Osteoblast (primary cell): ENCODE measurements around the gene BTBD3. TPM values are rescaled to one million over a fixed set of nuclear protein-coding genes. Genes with fewer than 3 reads are reported as not detected.
A peak's percentile ranks its signal among the peaks of the same experiment; 100 is the strongest.

ENCODE experiments used
- DNase-seq: peaks from one replicate; pipeline ENCODE4 v3.0.0; 2011; ENCODE audit warnings: low spot score, mixed read lengths; ENCODE audit not compliant: insufficient read length; ENCODE audit errors: missing footprints
- H2AFZ ChIP-seq: 2 replicates; pipeline ENCODE4 v1.6.0; 2011; ENCODE audit warnings: mild to moderate bottlenecking, low read length
- H3K27ac ChIP-seq: 2 replicates; pipeline ENCODE4 v1.5.1; 2011; ENCODE audit warnings: mild to moderate bottlenecking, low read depth, low read length, moderate library complexity
- H3K27me3 ChIP-seq: 2 replicates; pipeline ENCODE4 v1.6.0; 2012; ENCODE audit warnings: mild to moderate bottlenecking, control low read depth, inconsistent platforms, low read length, moderate library complexity; ENCODE audit not compliant: insufficient read depth
- H3K36me3 ChIP-seq: 2 replicates; pipeline ENCODE4 v1.5.1; 2011; ENCODE audit warnings: mild to moderate bottlenecking, low read length, control low read depth, moderate library complexity; ENCODE audit not compliant: insufficient read depth
- H3K4me1 ChIP-seq: 2 replicates; pipeline ENCODE4 v1.5.1; 2011; ENCODE audit warnings: mild to moderate bottlenecking, low read length, control low read depth, moderate library complexity; ENCODE audit not compliant: insufficient read depth
- H3K4me2 ChIP-seq: 2 replicates; pipeline ENCODE4 v1.6.0; 2011; ENCODE audit warnings: mild to moderate bottlenecking, low read length; ENCODE audit not compliant: insufficient read depth
- H3K4me3 ChIP-seq: fragments of 200-600 bp; sonication (generic); 3 replicates; pipeline ENCODE4 v1.5.1; 2012; ENCODE audit warnings: mild to moderate bottlenecking, low read length, inconsistent platforms; ENCODE audit not compliant: insufficient read depth
- H3K79me2 ChIP-seq: 2 replicates; pipeline ENCODE4 v1.6.0; 2012; ENCODE audit warnings: mild to moderate bottlenecking, low read length, control low read depth, inconsistent platforms; ENCODE audit not compliant: insufficient read depth
- H3K9me3 ChIP-seq: 2 replicates; pipeline ENCODE4 v1.5.1; 2011; ENCODE audit warnings: low read depth, low read length, control low read depth
- H4K20me1 ChIP-seq: 2 replicates; pipeline ENCODE4 v1.6.0; 2012; ENCODE audit warnings: mild to moderate bottlenecking, low read length, control low read depth; ENCODE audit not compliant: insufficient read depth
- CTCF ChIP-seq: IDR thresholded peaks from 2 replicates; pipeline ENCODE4 v1.5.1; 2011; ENCODE audit warnings: mild to moderate bottlenecking, low read depth, low read length, moderate library complexity; ENCODE audit errors: extremely low read depth
- total RNA-seq: library from RNA; depleted of rRNA; stranded (reverse); fragments of >200 nt; gene quantifications from 2 replicates; pipeline ENCODE4 v1.2.3, GENCODE V29; 2012

Gene BTBD3
- total RNA-seq, 1 donor: 17.4 TPM

- no peaks in the 10 kb centered on the region for H3K27me3 ChIP-seq
- H4K20me1 ChIP-seq: no peaks in the 10 kb centered on the region
- no peaks in the 10 kb centered on the region for H3K4me1 ChIP-seq
- no peak overlapping the region for H3K4me3 ChIP-seq
- DNase-seq: no peak
- no peak overlapping the region for H3K27ac ChIP-seq
- no peak for TF ChIP-seq CTCF
- H3K36me3 ChIP-seq: no peaks in the 10 kb centered on the region
- H2AFZ ChIP-seq: no peak overlapping the region
- no peak overlapping the region for H3K4me2 ChIP-seq
- no peaks in the 10 kb centered on the region for H3K79me2 ChIP-seq
- no peaks in the 10 kb centered on the region for H3K9me3 ChIP-seq
Measured at GRCh38 chr20:11957911-11958310, 40.2 kb downstream of the BTBD3 start.

GRCh38 chr20:11958855-11959254, 41.2 kb downstream of the BTBD3 start:
- no peaks in the 10 kb centered on the region for H3K36me3 ChIP-seq
- no peak overlapping the region for H2AFZ ChIP-seq
- no peaks in the 10 kb centered on the region for H3K27me3 ChIP-seq
- no peak overlapping the region for H3K4me3 ChIP-seq
- no peak for DNase-seq
- H4K20me1 ChIP-seq: no peaks in the 10 kb centered on the region
- no peaks in the 10 kb centered on the region for H3K9me3 ChIP-seq
- H3K27ac ChIP-seq: no peak overlapping the region
- no peak overlapping the region for H3K4me2 ChIP-seq
- TF ChIP-seq CTCF: no peak
- H3K4me1 ChIP-seq: no peaks in the 10 kb centered on the region
- no peaks in the 10 kb centered on the region for H3K79me2 ChIP-seq

GRCh38 chr20:11965602-11966001, 47.9 kb downstream of the BTBD3 start:
- no peak for DNase-seq
- H3K4me2 ChIP-seq: no peak overlapping the region
- no peaks in the 10 kb centered on the region for H3K9me3 ChIP-seq
- no peak overlapping the region for H3K4me3 ChIP-seq
- H3K4me1 ChIP-seq: no peaks in the 10 kb centered on the region
- no peaks in the 10 kb centered on the region for H3K79me2 ChIP-seq
- no peak overlapping the region for H2AFZ ChIP-seq
- peak; percentile 19 for TF ChIP-seq CTCF
- no peaks in the 10 kb centered on the region for H4K20me1 ChIP-seq
- H3K27ac ChIP-seq: no peak overlapping the region
- H3K36me3 ChIP-seq: no peaks in the 10 kb centered on the region
- no peaks in the 10 kb centered on the region for H3K27me3 ChIP-seq

GRCh38 chr20:11966186-11966585, 48.5 kb downstream of the BTBD3 start:
- Histone ChIP-seq H3K27me3 (no peaks in the 10 kb centered on the region), H3K4me1 (no peaks in the 10 kb centered on the region), H4K20me1 (no peaks in the 10 kb centered on the region), H3K79me2 (no peaks in the 10 kb centered on the region), H3K9me3 (no peaks in the 10 kb centered on the region), H2AFZ (no peak overlapping the region), H3K4me2 (no peak overlapping the region), H3K27ac (no peak overlapping the region), H3K4me3 (no peak overlapping the region), H3K36me3 (no peaks in the 10 kb centered on the region)
- no peak for TF ChIP-seq CTCF
- DNase-seq: no peak
